NB4 (cell line): Measurements from ENCODE around the gene SIDT1.
A peak's percentile ranks its signal among the peaks of the same experiment; 100 is the strongest.

Experiments
- POLR2A ChIP-seq: IDR thresholded peaks from 2 replicates; pipeline ENCODE4 v1.6.1; 2011; ENCODE audit warnings: mild to moderate bottlenecking; ENCODE audit not compliant: insufficient read length; ENCODE audit errors: extremely low read depth
- TF ChIP-seq, protein P1 (sequence below): IDR thresholded peaks from one replicate; pipeline ENCODE4 v1.5.1; 2012; ENCODE audit warnings: low read depth, low read length

DNA sequence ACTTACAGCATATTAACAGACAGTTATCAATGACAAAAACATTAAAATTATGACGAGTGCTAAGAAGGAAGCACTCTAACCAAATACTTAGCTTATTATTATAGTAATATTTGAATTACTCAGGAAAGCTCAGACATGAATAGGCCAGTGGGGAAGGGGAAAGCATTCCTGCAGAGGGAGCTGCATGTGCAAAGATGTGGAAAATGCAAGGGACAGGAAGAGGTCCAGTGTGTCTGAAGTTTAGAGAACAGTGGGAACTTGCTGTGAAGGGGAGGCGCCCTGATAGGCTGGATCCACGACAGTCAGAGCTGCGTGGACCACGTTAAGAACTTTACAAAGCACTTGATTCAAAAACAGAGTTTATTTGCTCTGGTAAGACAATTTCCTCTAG, 16.2 kb upstream of the SIDT1 start:
- TF ChIP-seq, protein P1, sequence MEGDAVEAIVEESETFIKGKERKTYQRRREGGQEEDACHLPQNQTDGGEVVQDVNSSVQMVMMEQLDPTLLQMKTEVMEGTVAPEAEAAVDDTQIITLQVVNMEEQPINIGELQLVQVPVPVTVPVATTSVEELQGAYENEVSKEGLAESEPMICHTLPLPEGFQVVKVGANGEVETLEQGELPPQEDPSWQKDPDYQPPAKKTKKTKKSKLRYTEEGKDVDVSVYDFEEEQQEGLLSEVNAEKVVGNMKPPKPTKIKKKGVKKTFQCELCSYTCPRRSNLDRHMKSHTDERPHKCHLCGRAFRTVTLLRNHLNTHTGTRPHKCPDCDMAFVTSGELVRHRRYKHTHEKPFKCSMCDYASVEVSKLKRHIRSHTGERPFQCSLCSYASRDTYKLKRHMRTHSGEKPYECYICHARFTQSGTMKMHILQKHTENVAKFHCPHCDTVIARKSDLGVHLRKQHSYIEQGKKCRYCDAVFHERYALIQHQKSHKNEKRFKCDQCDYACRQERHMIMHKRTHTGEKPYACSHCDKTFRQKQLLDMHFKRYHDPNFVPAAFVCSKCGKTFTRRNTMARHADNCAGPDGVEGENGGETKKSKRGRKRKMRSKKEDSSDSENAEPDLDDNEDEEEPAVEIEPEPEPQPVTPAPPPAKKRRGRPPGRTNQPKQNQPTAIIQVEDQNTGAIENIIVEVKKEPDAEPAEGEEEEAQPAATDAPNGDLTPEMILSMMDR, result peak; percentile 5
- no peak for TF ChIP-seq POLR2A
